GM12878 (cell line): ENCODE data around the gene CHMP4B. TPM values are rescaled to one million over a fixed set of nuclear protein-coding genes. Genes with fewer than 3 reads are reported as not detected.

Experiments used
- ATAC-seq: fragments of 200-7000 bp; cut with Tn5 transposase; 3 replicates; pipeline ENCODE4 v1.9.1; 2020; ENCODE audit warnings: mild to moderate bottlenecking, moderate library complexity
- BruUV-seq: library from RNA; stranded (reverse); fragments of 400-500 nt; replicated peaks from 2 replicates; lab custom pipeline; 2021; lab: Mats Ljungman, UMichigan
- CTCF ChIA-PET: fragments of 300-600 bp; sonication (Branson Sonifier 250); formaldehyde crosslinking; extraction: SDS; loops from one replicate; lab custom pipeline; 2021; ENCODE audit warnings: inconsistent platforms; lab: Yijun Ruan, JAX
- POLR2A ChIA-PET: fragments of 350-600 bp; formaldehyde crosslinking; extraction: SDS; loops from one replicate; lab custom pipeline; 2021; ENCODE audit warnings: inconsistent platforms; lab: Charles Lee
- RAD21 ChIA-PET: fragments of 300-600 bp; sonication (Branson Sonifier 250); formaldehyde crosslinking; loops from one replicate; lab custom pipeline; 2023; ENCODE audit warnings: antibody characterized with exemption; ENCODE audit not compliant: unreplicated experiment; lab: Charles Lee
- SMC1A ChIA-PET: fragments of 300-600 bp; sonication (Branson Sonifier 250); formaldehyde crosslinking; loops from one replicate; lab custom pipeline; 2023; ENCODE audit not compliant: unreplicated experiment, uncharacterized antibody; lab: Charles Lee
- DNase-seq: peaks from one replicate; pipeline ENCODE4 v3.0.0-alpha.2; 2011; ENCODE audit warnings: low read depth, low spot score
- FAIRE-seq: peaks from 3 replicates; lab custom pipeline; 2011; peaks lifted over from hg19 to GRCh38; lab: Jason Lieb, UNC
- H2AFZ ChIP-seq: 2 replicates; pipeline ENCODE4 v1.6.0; 2011; ENCODE audit warnings: low read depth, low read length, control low read depth; ENCODE audit not compliant: control insufficient read depth
- H3K27ac ChIP-seq: 2 replicates; pipeline ENCODE4 v1.5.1; 2011; ENCODE audit warnings: control low read depth; ENCODE audit not compliant: control insufficient read depth, insufficient read depth
- H3K27me3 ChIP-seq, 2 experiments: replicated peaks in 1 of 2; 2 replicates each; pipeline versions ENCODE4 v1.6.0 to v1.6.1; 2011; ENCODE audit warnings: low read length in 1 of 2; ENCODE audit not compliant: control insufficient read depth in 2 of 2, insufficient read depth in 2 of 2
- H3K36me3 ChIP-seq, 2 experiments: 2 replicates each; pipeline ENCODE4 v1.5.1; 2011; ENCODE audit warnings: low read length in 1 of 2; ENCODE audit not compliant: control insufficient read depth in 2 of 2, insufficient read depth in 2 of 2
- H3K4me1 ChIP-seq: 2 replicates; pipeline ENCODE4 v1.6.1; 2011; ENCODE audit warnings: mild to moderate bottlenecking, low read length, moderate library complexity, mixed read lengths; ENCODE audit not compliant: control insufficient read depth, insufficient read depth
- H3K4me2 ChIP-seq: 2 replicates; pipeline ENCODE4 v1.6.0; 2011; ENCODE audit warnings: control low read depth; ENCODE audit not compliant: control insufficient read depth, insufficient read depth
- H3K4me3 ChIP-seq: fragments of 200-600 bp; sonication (generic); 2 replicates; pipeline ENCODE4 v1.5.1; 2016
- H3K79me2 ChIP-seq: 2 replicates; pipeline ENCODE4 v1.6.0; 2011; ENCODE audit warnings: low read length; ENCODE audit not compliant: control insufficient read depth, insufficient read depth
- H3K9ac ChIP-seq: 2 replicates; pipeline ENCODE4 v1.8.0; 2011; ENCODE audit warnings: low read length, control low read depth, mixed read lengths; ENCODE audit not compliant: control insufficient read depth, insufficient read depth
- H3K9me3 ChIP-seq: replicated peaks from 3 replicates; pipeline ENCODE4 v1.5.1; 2011; ENCODE audit warnings: mild to moderate bottlenecking, low read length; ENCODE audit not compliant: control insufficient read depth, insufficient read depth
- H4K20me1 ChIP-seq: 2 replicates; pipeline ENCODE4 v1.6.0; 2011; ENCODE audit not compliant: control insufficient read depth, insufficient read depth
- ATF7 ChIP-seq: fragments of 450-650 bp; IDR thresholded peaks from 2 replicates; pipeline ENCODE4 v1.6.1; 2016; ENCODE audit warnings: low read depth, mild to moderate bottlenecking
- BRCA1 ChIP-seq: IDR thresholded peaks from 2 replicates; pipeline ENCODE4 v1.6.1; 2011; ENCODE audit warnings: low read depth, low read length, improper control_type of control experiment
- ELK1 ChIP-seq: IDR thresholded peaks from 2 replicates; pipeline ENCODE4 v1.6.1; 2012; ENCODE audit warnings: low read depth, low read length, improper control_type of control experiment
- HDAC6 ChIP-seq: fragments of 200-600 bp; sonication (generic); IDR thresholded peaks from one replicate; pipeline ENCODE4 v1.8.0; 2017; ENCODE audit warnings: antibody characterized with exemption; ENCODE audit not compliant: unreplicated experiment
- JUND ChIP-seq: IDR thresholded peaks from 2 replicates; pipeline ENCODE4 v1.6.1; 2012; ENCODE audit warnings: low read depth, mild to moderate bottlenecking, low read length, improper control_type of control experiment, moderate library complexity
- MYB ChIP-seq: fragments of 150-350 bp; IDR thresholded peaks from 2 replicates; pipeline ENCODE4 v1.6.1; 2014; ENCODE audit warnings: mild to moderate bottlenecking, low read depth, low read length, borderline replicate concordance
- PRDM15 ChIP-seq: fragments of 450-650 bp; formaldehyde crosslinking; IDR thresholded peaks from 2 replicates; pipeline ENCODE4 v1.4.0; 2020; ENCODE audit warnings: mild to moderate bottlenecking, moderate library complexity
- RAD21 ChIP-seq: IDR thresholded peaks from 2 replicates; pipeline ENCODE4 v1.6.1; 2011; ENCODE audit warnings: mild to moderate bottlenecking, low read depth, low read length, moderate library complexity; ENCODE audit not compliant: insufficient read depth
- TCF7 ChIP-seq: IDR thresholded peaks from 2 replicates; pipeline ENCODE4 v1.6.1; 2014; ENCODE audit warnings: antibody characterized with exemption, borderline replicate concordance
- WGBS: methylation state at CpG from one replicate; pipeline ENCODE4 v1.1.6; 2016; ENCODE audit warnings: low lambda C conversion rate; ENCODE audit not compliant: insufficient replicate concordance, insufficient coverage; ENCODE audit errors: missing lambda C conversion rate; 5-methylcytosine and 5-hydroxymethylcytosine counted together
- in situ Hi-C: fragments of 300-500 bp; cut with MboI; formaldehyde crosslinking; loops from 9 replicates; pipeline ENCODE4 v1.14.3; 2018; ENCODE audit warnings: mixed read lengths
- intact Hi-C: fragments of 100-400 bp; cut with micrococcal nuclease; formaldehyde crosslinking; loops from one replicate; pipeline ENCODE4 v1.14.2; 2022; ENCODE audit not compliant: unreplicated experiment
- polyA plus RNA-seq, 11 experiments: library from polyadenylated mRNA; depleted of rRNA in 4 of 11; unstranded in 6 of 11; stranded (reverse) in 5 of 11; fragments of >200 nt; fragmentation: Nextera tagmentation in 4 of 11; fragmentation: Illumina TruSeq in 1 of 11; extraction: Ambion mirVana in 4 of 11; extraction: Trizol in 1 of 11; gene quantifications; 1 replicate in 1 of 11; 2 replicates in 10 of 11; pipeline versions ENCODE4 v1.2.1 to v1.2.3, GENCODE V29; 2011 to 2016; ENCODE audit warnings: inconsistent platforms in 2 of 11, missing spikeins in 2 of 11, low read depth in 1 of 11
- total RNA-seq, 4 experiments: library from RNA; depleted of rRNA in 3 of 4; stranded (reverse); fragments of >200 nt in 3 of 4; fragmentation: Illumina TruSeq in 1 of 4; extraction: Trizol in 1 of 4; gene quantifications; 2 replicates each; pipeline versions ENCODE4 v1.2.1 to v1.2.3, GENCODE V29; 2013 to 2021

Gene CHMP4B
- total and polyA plus RNA-seq, 10 of the 15 experiments (the other 5 are each of a cell fraction or from before 2014, with no cell fraction given) = 4.2 to 118 (median 49.6) TPM

- CTCF ChIA-PET = interaction anchor here (0.8 kb wide), 1 partner anchor 12 kb away, joined by 3 read pairs; no protein-coding TSS in a partner anchor
Observed at GRCh38 chr20:33798444-33798843, 12.7 kb upstream of the CHMP4B start.

More at GRCh38 chr20:33798444-33798843, 12.7 kb upstream of the CHMP4B start:
- ChIA-PET POLR2A (no interaction called here), SMC1A (interaction anchor here (1.2 kb wide), 1 partner anchor 15 kb away, joined by 4 read pairs; no protein-coding TSS in a partner anchor), RAD21 (interaction anchor here (0.5 kb wide), 1 partner anchor 19 kb away, joined by 3 read pairs; no protein-coding TSS in a partner anchor)
- no peak for FAIRE-seq
- no peak overlapping the region for H3K9ac ChIP-seq
- ATAC-seq = no peak
- intact Hi-C loops (no loop called here), in situ Hi-C loops (no loop called here)
- no peak overlapping the region for H3K4me3 ChIP-seq
- BruUV-seq = no TSS peak
- no peaks in the 10 kb centered on the region for H4K20me1 ChIP-seq
- H3K4me1 ChIP-seq = no peaks in the 10 kb centered on the region
- no peak overlapping the region for H3K27ac ChIP-seq
- no peaks in the 10 kb centered on the region for H3K27me3 ChIP-seq
- 66% methylated on average over 4 of the region's 4 CpGs for WGBS
- no peak for DNase-seq
- H3K79me2 ChIP-seq = no peaks in the 10 kb centered on the region
- no peak overlapping the region for H2AFZ ChIP-seq
- no peaks in the 10 kb centered on the region for H3K9me3 ChIP-seq
- H3K4me2 ChIP-seq = no peak overlapping the region
- TF ChIP-seq ELK1 (no peak), RAD21 (no peak), JUND (no peak), BRCA1 (no peak), TCF7 (no peak), ATF7 (no peak), HDAC6 (no peak), MYB (no peak), PRDM15 (CRISPR knock-in tag) (no peak)
- H3K36me3 ChIP-seq = no peaks in the 10 kb centered on the region
